Choroid plexus epithelial cell (primary cell): ENCODE data around the gene TOR2A.

ENCODE experiments used
- DNase-seq: peaks from one replicate; pipeline ENCODE4 v3.0.0-alpha.2; 2010; ENCODE audit warnings: low read depth
- H3K4me3 ChIP-seq: 2 replicates; pipeline ENCODE4 v1.5.1; 2011; ENCODE audit warnings: low read depth, mild to moderate bottlenecking, control low read depth, low read length, moderate library complexity
- TF ChIP-seq, protein P1 (sequence below): conservative IDR thresholded peaks from 2 replicates; pipeline ENCODE4 v1.5.1; 2011; ENCODE audit warnings: low read depth, mild to moderate bottlenecking, control low read depth, inconsistent platforms, low read length, moderate library complexity

The TOR2A gene

DNA sequence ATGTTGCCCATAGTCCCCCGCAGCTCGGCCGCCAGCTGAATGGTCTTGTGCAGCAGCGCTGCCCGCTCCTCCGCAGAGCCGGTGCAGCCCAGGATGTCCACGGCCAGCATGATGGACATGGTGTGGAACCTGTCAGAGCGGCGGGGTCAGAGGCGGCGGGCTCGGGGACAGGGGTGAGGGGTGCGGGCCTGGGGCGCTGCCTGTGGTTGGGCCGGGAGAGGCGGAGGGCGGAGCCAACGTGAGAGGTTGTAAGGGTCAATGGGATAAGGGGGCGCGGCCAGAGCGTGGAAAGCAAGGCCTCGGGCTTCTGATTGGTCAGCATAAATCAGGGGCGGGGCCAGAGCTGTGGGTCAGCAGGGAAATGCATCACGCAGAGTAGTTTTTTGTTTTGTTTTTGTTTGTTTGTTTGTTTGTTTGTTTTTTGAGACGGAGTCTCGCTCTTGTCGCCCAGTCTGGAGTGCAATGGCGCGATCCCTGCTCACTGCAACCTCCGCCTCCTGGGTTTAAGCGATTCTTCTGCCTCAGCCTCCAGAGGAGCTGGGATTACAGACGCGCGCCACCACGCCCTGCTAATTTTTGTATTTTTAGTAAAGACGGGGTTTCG is 6.8 kb upstream of the TOR2A start:
- TF ChIP-seq, protein P1, sequence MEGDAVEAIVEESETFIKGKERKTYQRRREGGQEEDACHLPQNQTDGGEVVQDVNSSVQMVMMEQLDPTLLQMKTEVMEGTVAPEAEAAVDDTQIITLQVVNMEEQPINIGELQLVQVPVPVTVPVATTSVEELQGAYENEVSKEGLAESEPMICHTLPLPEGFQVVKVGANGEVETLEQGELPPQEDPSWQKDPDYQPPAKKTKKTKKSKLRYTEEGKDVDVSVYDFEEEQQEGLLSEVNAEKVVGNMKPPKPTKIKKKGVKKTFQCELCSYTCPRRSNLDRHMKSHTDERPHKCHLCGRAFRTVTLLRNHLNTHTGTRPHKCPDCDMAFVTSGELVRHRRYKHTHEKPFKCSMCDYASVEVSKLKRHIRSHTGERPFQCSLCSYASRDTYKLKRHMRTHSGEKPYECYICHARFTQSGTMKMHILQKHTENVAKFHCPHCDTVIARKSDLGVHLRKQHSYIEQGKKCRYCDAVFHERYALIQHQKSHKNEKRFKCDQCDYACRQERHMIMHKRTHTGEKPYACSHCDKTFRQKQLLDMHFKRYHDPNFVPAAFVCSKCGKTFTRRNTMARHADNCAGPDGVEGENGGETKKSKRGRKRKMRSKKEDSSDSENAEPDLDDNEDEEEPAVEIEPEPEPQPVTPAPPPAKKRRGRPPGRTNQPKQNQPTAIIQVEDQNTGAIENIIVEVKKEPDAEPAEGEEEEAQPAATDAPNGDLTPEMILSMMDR: no peak
- DNase-seq: no peak
- no peak overlapping the region for H3K4me3 ChIP-seq

DNA sequence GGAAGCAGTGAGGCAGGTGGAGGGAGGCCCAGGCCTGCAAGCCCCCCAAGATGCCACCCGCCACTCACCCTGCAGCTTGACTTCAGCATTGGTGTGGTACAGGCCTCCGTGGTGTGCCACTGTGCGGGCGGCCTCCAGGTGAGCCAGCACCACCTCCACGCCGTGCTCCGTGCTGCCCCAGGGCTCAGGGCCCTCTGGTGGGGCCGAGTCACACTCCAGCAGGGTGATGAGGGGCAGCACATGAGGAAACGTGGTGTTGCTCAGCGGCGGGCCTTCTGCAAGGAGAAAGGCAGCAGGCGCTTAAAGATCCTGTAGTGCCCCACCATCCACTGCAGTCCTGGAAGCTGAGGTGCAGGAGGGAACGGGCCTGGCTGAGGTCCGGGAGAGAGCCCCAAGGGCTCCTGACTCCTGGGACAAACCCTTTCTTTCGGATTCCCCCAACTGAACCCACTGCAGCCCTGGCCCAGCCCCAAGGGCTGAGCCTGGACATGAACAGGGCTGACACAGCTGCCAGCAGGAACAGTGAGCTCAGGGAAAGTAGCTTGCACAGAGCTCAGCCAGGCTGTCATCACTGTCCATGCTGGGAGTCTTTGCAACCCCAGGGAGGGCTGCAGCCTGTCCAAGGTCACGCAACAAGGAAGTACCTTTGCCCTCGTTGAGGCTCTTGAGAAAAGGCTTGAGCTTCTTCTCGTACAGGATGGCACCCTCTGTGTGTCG is 4.7 kb upstream of the TOR2A start:
- H3K4me3 ChIP-seq: no peak overlapping the region
- TF ChIP-seq, protein P1: no peak

DNA sequence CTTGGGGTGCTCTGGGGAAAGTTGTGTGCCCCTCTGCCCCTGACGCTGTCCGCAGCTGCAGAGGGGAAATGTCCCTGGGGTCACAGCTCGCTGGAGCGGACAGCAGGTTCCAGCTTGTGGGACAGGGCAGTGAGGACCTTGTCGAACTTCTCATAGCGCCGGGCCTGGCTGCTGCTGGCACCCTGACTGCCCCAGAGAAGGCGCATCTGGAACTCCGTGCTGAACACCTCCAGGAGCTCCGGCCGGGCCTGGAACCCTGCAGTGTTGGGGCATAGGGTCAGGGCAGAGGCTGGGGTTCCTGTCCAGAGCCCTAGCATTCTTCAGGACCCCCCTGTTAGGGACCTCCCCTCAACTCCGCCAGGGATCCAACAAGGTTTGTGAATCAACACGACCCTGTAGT is 3.6 kb upstream of the TOR2A start:
- no peak overlapping the region for H3K4me3 ChIP-seq
- TF ChIP-seq, protein P1: no peak
- DNase-seq: no peak

More for the DNA sequence above, 4.7 kb upstream of the TOR2A start:
- peak; percentile 63 for DNase-seq

DNA sequence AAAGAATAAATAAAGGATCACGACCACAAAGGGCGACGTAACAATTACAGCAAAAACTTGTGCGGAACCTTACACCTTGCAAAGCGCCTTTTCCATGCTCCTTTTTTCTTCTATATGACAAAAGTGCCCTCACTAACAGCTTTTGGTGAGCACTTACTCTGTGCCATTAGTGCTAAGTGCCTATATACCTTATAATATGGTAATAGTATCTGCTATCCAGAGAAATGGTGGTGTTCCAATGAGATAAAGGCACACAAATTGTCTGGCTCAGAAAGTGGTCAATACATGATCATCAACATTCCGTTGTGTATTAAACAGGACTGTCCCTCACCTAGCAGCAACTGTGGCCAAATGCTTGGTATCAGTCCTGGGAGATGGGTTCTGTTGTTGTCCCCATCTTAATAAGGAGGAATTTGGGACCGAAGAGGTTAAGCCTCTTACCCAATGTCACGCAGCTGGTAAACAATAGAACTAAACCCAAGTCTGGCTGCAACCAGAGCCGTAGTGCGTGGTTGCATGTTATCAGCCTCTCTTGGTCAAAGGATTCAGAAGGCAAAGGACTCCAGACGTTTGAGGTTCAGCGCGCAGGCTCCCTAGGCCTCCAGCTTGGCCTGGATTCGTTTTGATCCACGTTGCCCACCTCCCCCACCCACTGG is 564 bp upstream of the TOR2A start:
- TF ChIP-seq, protein P1: no peak
- no peak for DNase-seq
- H3K4me3 ChIP-seq: no peak overlapping the region

DNA sequence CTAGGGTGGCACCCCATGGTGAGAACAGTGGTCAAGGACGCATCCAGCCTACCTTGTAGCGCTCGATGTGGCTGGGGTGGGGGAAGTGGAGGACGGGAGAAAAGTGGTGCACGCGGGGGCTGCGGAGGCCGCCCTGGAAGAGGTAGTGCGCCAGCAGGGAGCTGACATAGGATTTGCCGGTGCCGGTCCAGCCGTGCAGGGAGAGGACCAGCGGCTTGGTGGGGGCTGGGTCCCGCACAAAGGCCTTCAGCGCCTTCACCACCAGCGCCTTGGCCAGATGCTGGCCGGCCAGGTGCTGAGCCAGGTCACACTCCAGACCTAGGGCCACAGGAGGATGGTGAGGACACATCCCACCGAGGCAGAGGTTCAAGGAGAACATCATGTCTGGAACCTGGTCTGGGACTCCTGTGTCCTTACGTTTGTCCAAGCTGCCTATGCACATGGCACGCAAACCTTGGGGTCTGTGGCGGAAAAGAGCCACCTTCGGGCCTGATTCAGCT is 797 bp downstream of the TOR2A start:
- peak overlapping the region; percentile 76 for H3K4me3 ChIP-seq
- TF ChIP-seq, protein P1: no peak
- no peak for DNase-seq

DNA sequence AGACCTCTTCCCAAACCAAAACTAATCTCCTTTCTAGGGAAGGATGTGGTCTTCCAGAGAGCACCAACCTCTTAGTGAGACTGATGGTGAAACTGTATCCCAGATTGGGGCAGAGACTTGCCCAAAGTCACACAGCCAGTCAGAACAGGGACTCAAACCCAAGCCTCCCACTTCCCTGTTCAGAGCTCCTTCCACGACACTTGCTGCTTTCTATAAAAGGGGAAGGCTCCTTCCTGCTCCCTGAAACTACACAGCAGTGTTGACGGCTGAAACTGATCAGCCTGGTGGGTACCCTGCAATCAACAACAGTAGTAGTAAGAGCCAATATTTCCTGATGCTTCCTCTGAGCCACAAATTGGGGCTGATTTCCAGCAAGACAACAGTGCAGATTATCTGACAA is 1.5 kb downstream of the TOR2A start:
- H3K4me3 ChIP-seq: no peak overlapping the region
- TF ChIP-seq, protein P1: no peak
- no peak for DNase-seq
